Fibroblast of mammary gland (primary cell): ENCODE measurements around the gene PIK3R1.

Experiments
- DNase-seq: peaks from one replicate; pipeline ENCODE4 v3.0.0-alpha.2; 2010; ENCODE audit warnings: low read depth
- H3K4me3 ChIP-seq: 2 replicates; pipeline ENCODE4 v1.5.1; 2011; ENCODE audit warnings: low read depth, mild to moderate bottlenecking, low read length, moderate library complexity; ENCODE audit not compliant: control insufficient read depth
- CTCF ChIP-seq: conservative IDR thresholded peaks from 2 replicates; pipeline ENCODE4 v1.5.1; 2011; ENCODE audit warnings: low read depth, low read length, inconsistent platforms; ENCODE audit not compliant: control insufficient read depth, insufficient read depth

The PIK3R1 gene

GRCh38 chr5:68220260-68220659 lies 4.7 kb downstream of the PIK3R1 start:
- H3K4me3 ChIP-seq, result no peak overlapping the region
- TF ChIP-seq CTCF, result no peak
- no peak for DNase-seq

GRCh38 chr5:68220914-68221313 lies 5.4 kb downstream of the PIK3R1 start:
- H3K4me3 ChIP-seq, result no peak overlapping the region
- no peak for DNase-seq
- no peak for TF ChIP-seq CTCF

- no peak overlapping the region for H3K4me3 ChIP-seq
- no peak for DNase-seq
- no peak for TF ChIP-seq CTCF
These were observed 5.9 kb downstream of the PIK3R1 start for GRCh38 chr5:68221488-68221887.

GRCh38 chr5:68222310-68222709 lies 6.8 kb downstream of the PIK3R1 start:
- no peak for TF ChIP-seq CTCF
- no peak for DNase-seq
- H3K4me3 ChIP-seq, result no peak overlapping the region

GRCh38 chr5:68222824-68223354 lies 7.3 kb downstream of the PIK3R1 start:
- no peak for TF ChIP-seq CTCF
- no peak overlapping the region for H3K4me3 ChIP-seq
- DNase-seq, result no peak

GRCh38 chr5:68223904-68224303 lies 8.3 kb downstream of the PIK3R1 start:
- no peak overlapping the region for H3K4me3 ChIP-seq
- no peak for DNase-seq
- TF ChIP-seq CTCF, result no peak
